ENCODE measurements around the gene RPRD1B. TPM values are rescaled to one million over a fixed set of nuclear protein-coding genes. Genes with fewer than 3 reads are reported as not detected.

The RPRD1B gene
- total RNA-seq, 4 donors from 2014 or later: 15.2 to 25.9 (median 23.6) TPM

- Histone ChIP-seq H3K36me3 (peaks cover 0 to 19% (median 0%) of the 10 kb centered on the region in 3 donors), H3K4me3 (no peak overlapping the region), H3K27ac (no peak overlapping the region), H3K9me3 (no peaks in the 10 kb centered on the region), H3K27me3 (no peaks in the 10 kb centered on the region), H3K4me1 (peaks cover 0 to 13% (median 0%) of the 10 kb centered on the region in 3 donors)
- WGBS, 2 donors: 76 to 89% methylated on average over 5 of the region's 5 CpGs
- intact Hi-C loops (cut with DNase I): no loop called here
- DNase-seq: no peak
- TF ChIP-seq POLR2A (IDR thresholded peaks at IDR 0.05): no peak
- TF ChIP-seq, protein P1, sequence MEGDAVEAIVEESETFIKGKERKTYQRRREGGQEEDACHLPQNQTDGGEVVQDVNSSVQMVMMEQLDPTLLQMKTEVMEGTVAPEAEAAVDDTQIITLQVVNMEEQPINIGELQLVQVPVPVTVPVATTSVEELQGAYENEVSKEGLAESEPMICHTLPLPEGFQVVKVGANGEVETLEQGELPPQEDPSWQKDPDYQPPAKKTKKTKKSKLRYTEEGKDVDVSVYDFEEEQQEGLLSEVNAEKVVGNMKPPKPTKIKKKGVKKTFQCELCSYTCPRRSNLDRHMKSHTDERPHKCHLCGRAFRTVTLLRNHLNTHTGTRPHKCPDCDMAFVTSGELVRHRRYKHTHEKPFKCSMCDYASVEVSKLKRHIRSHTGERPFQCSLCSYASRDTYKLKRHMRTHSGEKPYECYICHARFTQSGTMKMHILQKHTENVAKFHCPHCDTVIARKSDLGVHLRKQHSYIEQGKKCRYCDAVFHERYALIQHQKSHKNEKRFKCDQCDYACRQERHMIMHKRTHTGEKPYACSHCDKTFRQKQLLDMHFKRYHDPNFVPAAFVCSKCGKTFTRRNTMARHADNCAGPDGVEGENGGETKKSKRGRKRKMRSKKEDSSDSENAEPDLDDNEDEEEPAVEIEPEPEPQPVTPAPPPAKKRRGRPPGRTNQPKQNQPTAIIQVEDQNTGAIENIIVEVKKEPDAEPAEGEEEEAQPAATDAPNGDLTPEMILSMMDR (IDR thresholded peaks at IDR 0.05): no peak
These were observed 9.1 kb upstream of the RPRD1B start for GRCh38 chr20:38024496-38024895.

DNA sequence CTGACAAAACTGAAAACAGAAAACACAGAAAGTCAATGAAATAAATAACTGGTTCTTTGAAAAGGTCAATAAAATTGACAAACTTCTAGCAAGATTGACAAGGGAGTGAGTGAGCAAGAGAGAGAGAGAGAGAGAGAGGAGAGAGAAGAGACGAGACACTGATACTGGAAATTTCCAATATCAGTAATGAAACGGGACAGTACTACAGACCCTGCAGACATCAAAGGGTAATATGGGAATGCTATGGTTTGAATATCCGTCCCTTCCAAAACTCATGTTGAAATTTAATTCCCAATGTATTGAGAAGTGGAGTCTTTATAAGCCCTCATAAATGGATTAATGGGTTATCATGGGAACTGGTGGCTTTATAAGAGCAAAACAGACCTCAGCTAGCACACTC, 4.1 kb upstream of the RPRD1B start:
- Histone ChIP-seq H3K4me1 (peaks cover 10 to 31% (median 11%) of the 10 kb centered on the region in 3 donors), H3K27me3 (no peaks in the 10 kb centered on the region), H3K36me3 (peaks cover 0 to 8% (median 0%) of the 10 kb centered on the region in 3 donors), H3K27ac (no peak overlapping the region), H3K4me3 (no peak overlapping the region), H3K9me3 (no peaks in the 10 kb centered on the region)
- intact Hi-C loops (cut with DNase I): no loop called here
- DNase-seq: no peak
- no peak for TF ChIP-seq POLR2A (IDR thresholded peaks at IDR 0.05)
- TF ChIP-seq, protein P1 (IDR thresholded peaks at IDR 0.05): no peak
- 90 to 95% methylated on average over 3 of the region's 3 CpGs for WGBS, 2 donors

- intact Hi-C loops (cut with DNase I): no loop called here
- peak overlapping the region in 1 of 4 donors; percentile 92 for H3K4me3 ChIP-seq
- H3K27me3 ChIP-seq: no peaks in the 10 kb centered on the region
- WGBS, 2 donors: 93 to 94% methylated on average over 3 of the region's 3 CpGs
- H3K27ac ChIP-seq: no peak overlapping the region
- no peaks in the 10 kb centered on the region for H3K9me3 ChIP-seq
- peaks cover 0 to 13% (median 0%) of the 10 kb centered on the region in 3 donors for H3K36me3 ChIP-seq
- no peak for TF ChIP-seq POLR2A (IDR thresholded peaks at IDR 0.05)
- TF ChIP-seq, protein P1 (IDR thresholded peaks at IDR 0.05): no peak
- no peak for DNase-seq
- H3K4me1 ChIP-seq: peaks cover 21 to 53% (median 34%) of the 10 kb centered on the region in 3 donors
These were observed 1.6 kb upstream of the RPRD1B start for GRCh38 chr20:38031957-38032356.

DNA sequence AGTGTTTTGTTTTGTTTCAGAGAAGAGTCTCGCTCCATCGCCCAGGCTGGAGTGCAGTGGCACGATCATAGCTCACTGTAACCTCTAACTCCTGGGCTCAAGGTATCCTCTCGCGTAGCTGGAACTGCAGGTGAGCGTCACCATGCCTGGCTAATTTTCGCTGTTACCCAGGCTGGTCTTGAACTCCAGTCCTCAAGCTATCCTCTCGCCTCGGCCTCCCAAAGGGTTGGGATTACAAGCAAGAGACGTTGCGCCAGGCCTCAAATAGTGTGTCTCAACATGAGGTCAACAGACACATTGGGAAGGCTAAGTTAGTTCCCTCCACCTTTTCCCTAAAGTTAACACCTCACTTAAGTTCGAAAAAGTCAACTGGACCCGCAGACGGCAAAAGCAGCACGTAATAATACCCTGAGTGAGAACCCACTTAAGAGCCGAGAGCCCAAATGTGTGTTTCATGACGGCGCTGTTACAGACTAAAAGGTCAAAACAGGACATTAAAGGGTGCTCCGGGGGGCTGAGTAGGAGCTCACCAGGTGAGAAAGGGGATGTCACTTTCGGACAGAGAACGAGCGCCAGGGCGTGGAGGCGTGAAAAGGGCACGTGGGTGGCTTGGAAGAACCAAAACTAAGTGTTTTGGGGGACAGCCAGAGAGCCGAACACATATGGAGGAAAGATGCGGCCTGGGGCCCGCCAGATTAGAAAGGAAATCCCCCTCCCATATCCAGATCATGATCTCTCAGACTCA, 789 bp upstream of the RPRD1B start:
- no peaks in the 10 kb centered on the region for H3K9me3 ChIP-seq
- WGBS, 2 donors: 20 to 33% methylated on average over 20 to 22 of the region's 28 CpGs
- H3K4me1 ChIP-seq: peaks cover 21 to 61% (median 39%) of the 10 kb centered on the region in 3 donors
- peak overlapping the region; percentile 76 to 96 (median 92) for H3K4me3 ChIP-seq
- H3K27ac ChIP-seq: peak overlapping the region; percentile 93 to 99 (median 98)
- intact Hi-C loops (cut with DNase I): no loop called here
- H3K36me3 ChIP-seq: peaks cover 0 to 13% (median 0%) of the 10 kb centered on the region in 3 donors
- TF ChIP-seq POLR2A (IDR thresholded peaks at IDR 0.05): no peak
- TF ChIP-seq, protein P1 (IDR thresholded peaks at IDR 0.05): no peak
- DNase-seq: no peak
- H3K27me3 ChIP-seq: no peaks in the 10 kb centered on the region

DNA sequence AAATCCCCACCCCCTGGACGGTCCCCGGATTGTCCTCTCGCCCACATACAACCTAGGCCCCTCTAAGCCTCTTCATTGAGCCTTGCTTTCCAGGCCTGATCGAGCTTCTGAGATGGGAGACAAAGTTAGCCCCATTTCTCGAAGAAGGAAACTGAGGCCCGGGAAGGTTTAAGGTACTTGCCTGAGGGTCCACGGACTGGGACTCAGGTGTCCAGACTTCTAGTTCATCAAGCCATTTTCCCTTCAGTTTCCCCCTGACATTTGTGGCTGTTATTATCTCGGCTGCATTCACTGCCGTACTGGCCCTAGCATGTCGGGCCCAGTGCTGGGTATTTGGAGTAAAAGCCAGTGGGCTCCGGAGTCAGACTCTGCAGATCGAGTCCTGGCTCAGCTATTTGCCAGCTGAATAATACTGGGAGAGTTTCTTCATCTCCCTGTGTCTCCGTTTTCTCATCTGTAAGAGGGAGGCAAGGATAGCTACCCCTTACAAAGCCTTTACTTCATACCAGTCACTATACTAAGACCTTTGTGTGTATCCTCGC, 633 bp downstream of the RPRD1B start:
- peaks cover 0 to 13% (median 0%) of the 10 kb centered on the region in 3 donors for H3K36me3 ChIP-seq
- intact Hi-C loops (cut with DNase I): no loop called here
- peaks cover 21 to 66% (median 40%) of the 10 kb centered on the region in 3 donors for H3K4me1 ChIP-seq
- H3K27me3 ChIP-seq: no peaks in the 10 kb centered on the region
- WGBS, 2 donors: 8 to 10% methylated on average over 12 to 13 of the region's 14 CpGs
- no peak for DNase-seq
- TF ChIP-seq POLR2A (IDR thresholded peaks at IDR 0.05): no peak
- TF ChIP-seq, protein P1 (IDR thresholded peaks at IDR 0.05): no peak
- peak overlapping the region; percentile 93 to 99 (median 98) for H3K27ac ChIP-seq
- H3K9me3 ChIP-seq: no peaks in the 10 kb centered on the region
- H3K4me3 ChIP-seq: peak overlapping the region; percentile 76 to 96 (median 92)

Data from esophagus squamous epithelium (tissue), 5 donors.